Testis (tissue), 2 donors: ENCODE data around the gene HRK.

Experiments used
- CTCF ChIP-seq, 3 experiments: fragments of 450-650 bp in 2 of 3; fragments of 200-600 bp in 1 of 3; sonication (generic) in 1 of 3; IDR thresholded peaks; one replicate each; pipeline ENCODE4 v1.5.1; 2016 to 2019; ENCODE audit warnings: antibody characterized with exemption in 3 of 3, mild to moderate bottlenecking in 2 of 3, moderate library complexity in 1 of 3
- POLR2A ChIP-seq: fragments of 450-650 bp; IDR thresholded peaks from one replicate; pipeline ENCODE4 v1.6.1; 2017; ENCODE audit warnings: antibody characterized with exemption, mild to moderate bottlenecking, moderate library complexity

- TF ChIP-seq CTCF (IDR thresholded peaks at IDR 0.05) (no peak), POLR2A (no peak)
Observed at GRCh38 chr12:116864371-116865160, 16.7 kb downstream of the HRK start.
